ENCODE measurements around the gene SPNS2. TPM values are rescaled to one million over a fixed set of nuclear protein-coding genes. Genes with fewer than 3 reads are reported as not detected.

The SPNS2 gene
- total RNA-seq, 2 experiments from 2014 or later, result 0.33 to 0.53 TPM

GRCh38 chr17:4525691-4526397 is 27.2 kb downstream of the SPNS2 start:
- no peak overlapping the region for H3K27ac ChIP-seq (ENCODE audit: low read depth in 1 of 2, low read length in 2 of 2)
- Mint-ChIP-seq H3K27ac (no peak overlapping the region), H3K9me3 (no peaks in the 10 kb centered on the region), H3K4me3 (no peak overlapping the region), H3K27me3 (peaks cover 4% of the 10 kb centered on the region), H3K36me3 (ENCODE audit: low read depth) (no peaks in the 10 kb centered on the region), H3K4me1 (ENCODE audit: low read depth) (no peaks in the 10 kb centered on the region)
- no peaks in the 10 kb centered on the region for H3K9me3 ChIP-seq (ENCODE audit: control insufficient read depth in 1 of 2, insufficient read depth in 1 of 2, low read length in 2 of 2)
- H3K36me3 ChIP-seq (ENCODE audit: insufficient read depth, low read length), result no peaks in the 10 kb centered on the region
- no peaks in the 10 kb centered on the region for H3K4me1 ChIP-seq (ENCODE audit: insufficient read depth, low read length)
- TF ChIP-seq, protein P1, sequence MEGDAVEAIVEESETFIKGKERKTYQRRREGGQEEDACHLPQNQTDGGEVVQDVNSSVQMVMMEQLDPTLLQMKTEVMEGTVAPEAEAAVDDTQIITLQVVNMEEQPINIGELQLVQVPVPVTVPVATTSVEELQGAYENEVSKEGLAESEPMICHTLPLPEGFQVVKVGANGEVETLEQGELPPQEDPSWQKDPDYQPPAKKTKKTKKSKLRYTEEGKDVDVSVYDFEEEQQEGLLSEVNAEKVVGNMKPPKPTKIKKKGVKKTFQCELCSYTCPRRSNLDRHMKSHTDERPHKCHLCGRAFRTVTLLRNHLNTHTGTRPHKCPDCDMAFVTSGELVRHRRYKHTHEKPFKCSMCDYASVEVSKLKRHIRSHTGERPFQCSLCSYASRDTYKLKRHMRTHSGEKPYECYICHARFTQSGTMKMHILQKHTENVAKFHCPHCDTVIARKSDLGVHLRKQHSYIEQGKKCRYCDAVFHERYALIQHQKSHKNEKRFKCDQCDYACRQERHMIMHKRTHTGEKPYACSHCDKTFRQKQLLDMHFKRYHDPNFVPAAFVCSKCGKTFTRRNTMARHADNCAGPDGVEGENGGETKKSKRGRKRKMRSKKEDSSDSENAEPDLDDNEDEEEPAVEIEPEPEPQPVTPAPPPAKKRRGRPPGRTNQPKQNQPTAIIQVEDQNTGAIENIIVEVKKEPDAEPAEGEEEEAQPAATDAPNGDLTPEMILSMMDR (IDR thresholded peaks at IDR 0.05), result no peak
- no peaks in the 10 kb centered on the region for H3K27me3 ChIP-seq (ENCODE audit: control insufficient read depth in 1 of 2, insufficient read depth in 2 of 2, low read length in 2 of 2)
- H3K4me3 ChIP-seq (ENCODE audit: low read length), result no peak overlapping the region
- CTCF ChIA-PET, result no interaction called here
- no peak for DNase-seq
- intact Hi-C loops (cut with DNase I, micrococcal nuclease), result no loop called here
- POLR2A ChIA-PET, result no interaction called here
- no peak for ATAC-seq (ENCODE audit: poor library complexity)

GRCh38 chr17:4527134-4527533 is 28.5 kb downstream of the SPNS2 start:
- no peak for ATAC-seq (ENCODE audit: poor library complexity)
- H3K4me3 Mint-ChIP-seq, result no peak overlapping the region
- no peaks in the 10 kb centered on the region for H3K36me3 ChIP-seq (ENCODE audit: insufficient read depth, low read length)
- intact Hi-C loops (cut with DNase I, micrococcal nuclease), result no loop called here
- H3K9me3 ChIP-seq (ENCODE audit: control insufficient read depth in 1 of 2, insufficient read depth in 1 of 2, low read length in 2 of 2), result no peaks in the 10 kb centered on the region
- TF ChIP-seq, protein P1 (IDR thresholded peaks at IDR 0.05), result no peak
- H3K27ac ChIP-seq (ENCODE audit: low read depth in 1 of 2, low read length in 2 of 2), result no peak overlapping the region
- H3K9me3 Mint-ChIP-seq, result no peaks in the 10 kb centered on the region
- H3K4me1 Mint-ChIP-seq (ENCODE audit: low read depth), result no peaks in the 10 kb centered on the region
- H3K27me3 Mint-ChIP-seq, result peaks cover 8% of the 10 kb centered on the region
- H3K4me1 ChIP-seq (ENCODE audit: insufficient read depth, low read length), result no peaks in the 10 kb centered on the region
- no peaks in the 10 kb centered on the region for H3K36me3 Mint-ChIP-seq (ENCODE audit: low read depth)
- no peaks in the 10 kb centered on the region for H3K27me3 ChIP-seq (ENCODE audit: control insufficient read depth in 1 of 2, insufficient read depth in 2 of 2, low read length in 2 of 2)
- ChIA-PET CTCF (no interaction called here), POLR2A (no interaction called here)
- H3K4me3 ChIP-seq (ENCODE audit: low read length), result no peak overlapping the region
- H3K27ac Mint-ChIP-seq, result no peak overlapping the region
- no peak for DNase-seq

- ChIA-PET POLR2A (interaction anchor here (0.6 kb wide), 1 partner anchor 1941 kb away, joined by 4 read pairs; no protein-coding TSS in a partner anchor), CTCF (no interaction called here)
- Mint-ChIP-seq H3K27me3 (peaks cover 10% of the 10 kb centered on the region), H3K9me3 (no peaks in the 10 kb centered on the region), H3K4me3 (no peak overlapping the region), H3K4me1 (ENCODE audit: low read depth) (no peaks in the 10 kb centered on the region), H3K27ac (no peak overlapping the region), H3K36me3 (ENCODE audit: low read depth) (no peaks in the 10 kb centered on the region)
- ATAC-seq (ENCODE audit: poor library complexity) (no peak), DNase-seq (no peak)
- intact Hi-C loops (cut with DNase I, micrococcal nuclease), result no loop called here
- Histone ChIP-seq H3K4me1 (ENCODE audit: insufficient read depth, low read length) (no peaks in the 10 kb centered on the region), H3K27me3 (ENCODE audit: control insufficient read depth in 1 of 2, insufficient read depth in 2 of 2, low read length in 2 of 2) (no peaks in the 10 kb centered on the region), H3K9me3 (ENCODE audit: control insufficient read depth in 1 of 2, insufficient read depth in 1 of 2, low read length in 2 of 2) (no peaks in the 10 kb centered on the region), H3K4me3 (ENCODE audit: low read length) (no peak overlapping the region), H3K27ac (ENCODE audit: low read depth in 1 of 2, low read length in 2 of 2) (no peak overlapping the region), H3K36me3 (ENCODE audit: insufficient read depth, low read length) (no peaks in the 10 kb centered on the region)
- TF ChIP-seq, protein P1 (IDR thresholded peaks at IDR 0.05), result no peak
These were observed 29.0 kb downstream of the SPNS2 start for GRCh38 chr17:4527566-4528125.

All from CD4-positive, alpha-beta T cell (primary cell).